Measurements from ENCODE around the gene CMYA5.

CMYA5 gene

DNA sequence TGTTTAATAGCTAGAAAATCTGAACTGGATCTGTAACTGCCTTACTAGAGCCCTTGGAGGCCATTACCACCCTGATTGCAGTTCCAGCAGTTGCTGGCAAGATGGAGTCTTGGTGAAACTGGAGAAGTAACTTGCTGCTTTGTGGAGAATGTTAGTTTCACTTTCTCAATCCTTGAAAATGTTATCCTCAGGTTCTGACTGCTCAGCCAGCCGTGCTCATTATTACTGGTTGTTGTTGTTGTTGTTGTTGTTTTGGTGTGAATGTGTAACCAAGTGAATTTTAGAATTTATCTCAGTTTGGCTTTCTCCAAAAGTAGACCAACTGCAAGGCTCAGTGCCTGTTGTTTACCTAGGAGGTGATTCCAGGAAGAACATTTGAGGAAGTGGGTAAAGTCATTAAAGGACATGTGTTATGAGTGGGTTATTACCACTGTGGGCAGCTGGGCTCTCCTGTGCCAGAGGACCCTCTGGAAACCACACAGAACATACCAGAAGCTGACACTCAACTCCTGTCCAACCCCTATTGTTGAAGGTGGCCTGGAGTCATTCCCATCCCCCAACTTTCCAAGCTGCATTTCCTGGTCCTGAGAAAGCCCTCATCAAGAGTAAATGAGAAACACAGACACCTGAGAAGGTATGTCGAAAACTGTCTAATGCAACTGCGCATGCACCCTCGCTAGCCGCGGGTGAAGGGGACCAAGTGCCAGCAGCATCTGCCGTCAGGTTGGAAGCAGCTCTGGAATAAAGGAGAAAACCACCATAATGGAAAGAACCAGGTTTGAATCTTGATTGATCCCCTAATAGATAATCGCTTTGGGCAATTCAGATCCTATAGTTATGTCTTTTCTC lies 111.6 kb downstream of the CMYA5 start:
- DNase-seq, result no peak

DNA sequence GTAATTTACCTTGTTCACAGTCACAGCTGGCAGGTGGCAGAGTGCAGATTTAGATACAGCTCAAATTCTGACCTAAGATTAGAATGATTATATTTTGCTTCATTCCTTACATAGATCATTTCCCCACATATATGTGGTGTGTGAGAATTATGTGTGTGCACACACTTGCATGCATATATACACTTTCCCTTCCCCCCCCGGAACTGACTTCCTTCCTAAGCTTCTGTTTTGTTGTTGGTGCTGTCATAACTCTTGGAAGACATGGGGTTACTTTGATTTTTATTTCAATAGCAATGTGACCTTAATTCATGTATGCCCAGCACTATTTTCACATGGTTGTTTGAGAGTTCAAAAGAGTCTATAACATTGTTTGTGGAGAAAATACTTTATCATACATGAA lies 112.8 kb downstream of the CMYA5 start:
- no peak for DNase-seq

DNA sequence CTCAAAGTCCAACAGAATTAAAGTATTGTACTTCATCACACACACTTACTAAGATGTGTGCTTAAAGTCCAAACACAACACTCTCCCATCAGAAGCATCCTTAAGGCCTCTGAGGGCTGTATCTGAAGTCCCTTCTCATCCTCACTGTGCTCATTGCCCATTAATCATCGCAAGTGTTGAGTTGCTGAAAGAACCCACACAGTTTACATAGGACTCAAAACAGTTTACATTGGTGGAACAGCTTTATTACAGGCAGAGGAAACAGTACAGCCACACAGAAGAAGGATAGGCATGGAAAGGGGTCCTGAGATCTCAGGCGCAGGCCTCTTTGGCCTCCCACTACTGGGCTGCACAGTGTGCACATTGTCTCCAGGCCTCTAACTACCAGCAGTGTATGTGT lies 113.4 kb downstream of the CMYA5 start:
- no peak for DNase-seq

DNA sequence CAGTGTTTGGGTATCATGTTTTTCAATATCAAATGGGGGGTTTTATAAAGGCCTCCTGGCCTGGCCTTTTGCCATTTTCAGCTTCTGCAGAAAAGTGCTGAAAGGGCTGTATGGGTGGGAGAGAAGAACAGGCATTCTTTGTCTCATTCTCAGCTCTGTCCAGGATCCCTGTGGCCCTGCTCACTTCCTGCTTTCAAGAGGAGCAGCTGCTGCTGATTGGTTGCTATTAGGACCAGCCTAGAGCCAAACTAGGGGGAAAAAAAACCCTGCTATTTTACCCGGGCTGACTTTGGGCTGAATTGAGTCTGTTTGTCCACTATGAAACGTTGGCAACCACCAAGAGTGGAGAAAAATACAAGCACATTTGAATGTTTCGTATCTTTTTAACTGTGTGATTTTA lies 117.1 kb downstream of the CMYA5 start:
- DNase-seq, result no peak

DNA sequence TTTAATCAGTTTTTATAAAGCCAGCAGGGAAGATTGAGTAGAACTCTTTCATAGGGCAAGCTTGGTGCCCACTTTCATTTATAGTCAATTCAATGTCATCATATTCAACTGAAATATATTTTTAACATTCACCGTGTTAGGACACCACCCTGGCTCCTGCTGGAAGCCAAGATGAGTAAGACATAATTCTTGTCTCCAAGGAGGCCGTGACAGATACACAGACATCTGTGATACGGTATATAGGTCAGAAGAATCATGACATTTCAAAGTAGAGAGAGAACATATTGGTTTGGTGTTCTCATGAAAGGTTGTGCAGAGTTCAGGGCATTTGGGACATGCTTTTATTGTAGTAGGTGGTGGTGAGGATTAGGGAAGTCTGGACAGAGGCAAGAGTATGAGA lies 120.1 kb downstream of the CMYA5 start:
- DNase-seq, result no peak

DNA sequence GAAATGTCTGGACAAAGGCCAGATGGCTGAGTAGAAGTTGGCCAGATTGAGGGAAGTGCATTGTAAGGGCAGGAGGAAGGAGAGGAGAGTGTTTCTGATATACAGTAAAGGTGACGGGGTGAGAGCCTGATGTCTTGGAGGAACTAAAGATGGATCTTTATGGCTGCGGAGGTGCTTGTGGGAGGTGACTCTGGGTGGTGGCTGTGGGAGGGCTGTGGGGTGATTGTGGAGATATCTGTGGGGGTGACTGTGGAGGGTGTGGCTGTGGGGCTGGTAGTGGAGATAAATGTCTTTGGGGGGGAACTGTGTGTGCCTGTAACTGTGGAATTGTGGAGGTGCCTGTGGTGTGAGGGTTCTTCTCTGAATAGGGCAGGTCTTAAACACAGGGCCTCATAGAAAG lies 121.4 kb downstream of the CMYA5 start:
- no peak for DNase-seq

DNA sequence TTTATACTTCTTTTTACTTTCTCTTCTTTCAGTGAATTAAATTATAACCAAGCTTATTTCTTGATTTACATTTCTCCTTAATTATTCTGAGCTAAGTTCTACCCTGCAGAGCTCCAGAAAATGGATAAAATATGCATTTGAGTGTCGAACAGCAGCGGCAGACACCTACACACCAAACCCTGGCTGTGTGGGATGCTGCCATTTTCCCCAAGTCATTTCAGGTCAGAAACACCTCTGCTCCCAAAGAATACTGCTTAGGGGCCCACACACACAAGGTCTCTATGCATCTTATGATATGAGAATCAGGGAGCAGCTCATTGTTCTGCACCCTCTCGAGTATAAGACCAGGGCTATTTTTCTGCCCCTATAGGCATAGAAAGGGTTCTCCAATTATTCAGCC lies 122.3 kb downstream of the CMYA5 start:
- no peak for DNase-seq

DNA sequence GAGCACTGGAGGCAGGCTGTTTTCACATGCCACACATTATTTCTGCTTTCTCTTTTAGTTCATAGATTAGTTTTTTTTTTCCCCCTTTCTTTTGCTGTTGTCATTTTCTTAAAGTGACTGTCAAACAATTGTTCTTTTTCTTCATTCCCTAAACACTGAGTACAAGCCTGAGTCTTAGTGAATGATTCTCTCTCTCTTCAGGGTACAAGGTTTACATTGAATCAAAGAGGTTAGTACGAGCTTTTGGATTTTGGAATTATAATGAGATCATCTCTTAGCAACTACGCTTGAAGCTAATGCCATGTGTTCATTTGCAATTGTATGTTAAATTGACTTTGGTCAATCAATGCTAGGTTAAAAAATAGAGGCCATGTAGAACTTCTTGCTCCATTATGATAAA lies 125.1 kb downstream of the CMYA5 start:
- DNase-seq, result no peak

DNA sequence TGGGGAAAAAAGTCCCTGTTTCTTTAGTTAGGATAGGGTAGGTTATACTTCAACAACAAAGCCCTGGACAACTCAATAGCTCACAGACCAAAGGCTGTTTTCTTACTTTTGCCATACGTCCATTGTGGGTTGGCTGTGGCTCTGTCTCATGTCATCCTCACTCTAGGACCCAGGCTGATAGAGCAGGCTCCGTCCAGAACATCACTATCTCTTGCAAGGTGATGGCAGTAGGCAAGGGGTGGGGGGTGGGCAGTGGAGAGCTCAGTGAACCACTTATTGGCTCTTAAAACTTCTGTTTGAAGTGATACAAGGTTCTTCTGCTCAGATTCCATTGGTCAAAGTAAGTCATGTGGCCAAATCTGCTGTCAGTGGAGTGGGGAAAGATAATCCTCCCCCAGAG lies 126.4 kb downstream of the CMYA5 start:
- DNase-seq, result no peak

DNA sequence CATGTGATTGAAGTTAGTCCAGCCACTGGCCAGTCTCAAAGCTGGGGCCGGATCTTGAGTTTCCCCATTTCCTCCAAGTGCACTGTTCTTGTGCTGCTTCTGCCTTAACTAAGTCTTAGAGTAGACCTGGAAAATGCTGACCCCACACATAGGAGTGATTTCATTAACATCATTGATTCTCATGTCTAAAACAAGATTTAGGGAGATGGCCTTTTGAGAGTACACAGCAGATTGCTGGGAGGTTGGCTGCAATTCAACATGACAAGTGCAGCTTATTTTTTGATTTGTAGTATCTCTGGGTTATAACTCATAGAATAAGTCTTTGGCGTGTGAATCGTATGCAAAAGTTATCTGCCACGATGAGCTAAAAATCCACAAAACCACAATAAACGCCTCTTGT lies 131.0 kb downstream of the CMYA5 start:
- no peak for DNase-seq

DNA sequence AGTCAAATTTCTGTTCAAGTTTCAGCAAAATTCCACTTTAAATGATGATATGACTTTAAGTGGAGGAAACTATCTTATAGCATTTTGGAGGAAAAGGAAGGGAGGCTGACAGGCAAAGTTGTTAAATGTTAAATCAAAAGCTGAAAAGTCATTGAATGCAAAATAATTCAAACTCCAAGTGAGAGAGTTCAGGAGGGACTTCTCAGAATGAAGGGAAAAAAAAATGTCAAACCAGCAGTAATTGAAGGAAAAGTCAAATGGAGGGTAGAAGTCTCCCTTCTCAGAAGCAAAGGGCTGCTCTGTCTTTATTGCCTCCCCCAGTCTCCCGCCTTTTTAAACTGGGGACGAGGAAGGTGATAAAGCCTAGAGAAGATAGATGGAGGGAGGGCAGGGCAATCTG lies 134.8 kb downstream of the CMYA5 start:
- DNase-seq, result no peak

DNA sequence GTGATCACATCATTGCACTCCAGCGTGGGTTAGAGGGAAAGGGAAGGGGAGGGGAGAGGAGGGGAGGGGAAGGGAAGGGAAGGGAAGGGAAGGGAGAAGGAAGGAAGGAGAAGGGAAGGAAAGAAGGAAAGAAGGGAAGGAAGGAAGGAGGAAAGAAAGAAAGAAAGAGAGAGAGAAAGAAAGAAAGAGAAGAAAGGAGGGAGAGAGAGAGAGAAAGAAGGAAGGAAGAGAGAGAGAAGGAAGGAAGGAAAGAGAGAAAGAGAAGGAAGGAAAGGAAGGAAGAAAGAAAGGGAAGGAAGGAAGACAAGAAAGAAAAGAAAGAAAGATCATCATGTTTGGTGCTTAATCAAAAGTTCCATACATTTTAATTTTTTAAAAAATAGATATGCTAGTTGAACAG lies 136.2 kb downstream of the CMYA5 start:
- DNase-seq, result no peak

DNA sequence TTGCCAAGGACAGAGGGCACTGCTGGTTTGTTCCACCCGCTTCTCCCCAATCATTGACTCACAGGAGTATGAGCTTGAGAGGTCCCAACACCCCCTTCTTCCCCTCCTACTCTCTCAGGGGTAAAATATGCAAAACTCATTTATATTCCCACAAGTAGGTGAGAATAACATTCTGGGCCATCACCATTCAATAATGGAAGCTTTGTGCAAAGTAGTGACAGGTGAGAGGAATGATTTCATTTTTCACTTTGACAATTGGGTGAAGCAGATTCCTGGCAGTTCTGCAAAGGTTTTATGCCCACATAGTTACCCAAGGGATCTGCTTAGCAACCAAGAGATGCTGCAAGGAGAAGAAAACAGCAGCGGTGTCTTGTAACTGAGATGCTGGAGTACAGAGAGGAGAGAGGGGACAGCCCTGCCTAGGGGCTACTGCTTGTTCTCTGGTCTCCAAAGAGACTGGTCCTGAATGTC lies 137.6 kb downstream of the CMYA5 start:
- DNase-seq, result no peak

DNA sequence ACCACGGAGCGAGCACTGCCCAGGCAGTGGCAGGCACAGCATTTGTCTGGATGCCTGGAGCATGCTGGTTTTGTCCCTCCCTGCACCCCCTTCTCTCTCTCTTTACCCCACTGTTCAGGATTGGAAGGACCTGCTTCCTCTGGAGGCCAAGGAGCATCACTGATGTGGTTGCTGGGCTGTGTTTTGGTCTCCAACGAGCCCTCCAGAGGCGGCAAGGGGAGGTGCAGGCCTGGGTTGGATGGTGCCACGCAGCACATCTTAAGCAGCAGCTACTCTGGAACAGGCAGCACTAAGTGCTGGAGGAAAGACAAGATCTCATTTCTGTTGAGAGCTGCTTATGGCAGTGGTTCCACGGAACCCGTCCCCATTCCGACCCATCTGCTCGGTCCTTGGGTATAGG lies 139.6 kb downstream of the CMYA5 start:
- no peak for DNase-seq

DNA sequence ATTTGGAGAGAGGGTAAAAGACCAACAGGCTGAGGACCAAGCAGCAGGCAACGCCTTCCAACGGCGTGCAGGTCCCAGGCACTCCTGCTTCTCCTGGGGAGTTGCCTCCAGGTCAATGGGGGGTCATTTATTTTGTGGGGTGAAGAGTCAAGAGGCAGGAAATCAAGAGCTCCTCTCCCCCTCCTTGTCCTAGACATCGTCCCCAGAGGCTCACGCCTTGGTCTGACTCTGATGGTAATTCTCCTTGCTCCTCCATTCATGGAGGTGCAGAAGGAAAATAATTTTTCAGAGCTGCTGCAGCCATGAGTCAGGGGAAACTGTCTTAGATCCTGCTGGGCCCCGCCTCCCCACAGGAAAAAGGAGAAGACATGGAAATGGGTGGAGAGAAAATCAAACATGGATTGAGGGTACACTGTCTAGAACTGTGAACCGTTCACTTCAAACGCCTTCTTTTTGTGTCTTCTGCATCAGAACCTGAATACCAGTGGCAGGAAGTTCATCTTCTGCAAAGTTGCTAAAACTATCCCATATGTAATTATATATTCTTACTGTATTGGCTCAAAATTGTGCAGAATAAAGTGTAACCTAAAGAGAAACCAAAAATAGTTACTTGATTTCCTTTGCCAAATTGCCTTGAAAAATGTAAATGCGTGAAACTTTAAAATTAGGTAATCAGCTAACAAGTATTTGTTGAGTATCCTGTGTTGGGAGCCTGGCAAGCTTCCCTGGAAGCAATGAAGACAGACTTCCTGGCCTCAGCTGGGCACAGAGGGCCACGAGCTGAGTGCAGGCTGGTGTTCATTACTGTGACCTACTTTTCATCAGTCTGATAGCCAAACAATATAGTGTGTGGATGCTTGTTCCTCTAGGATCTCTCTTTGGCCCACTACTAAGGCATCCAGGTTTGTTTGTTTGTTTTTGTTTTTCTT lies 142.0 kb downstream of the CMYA5 start:
- no peak for DNase-seq

DNA sequence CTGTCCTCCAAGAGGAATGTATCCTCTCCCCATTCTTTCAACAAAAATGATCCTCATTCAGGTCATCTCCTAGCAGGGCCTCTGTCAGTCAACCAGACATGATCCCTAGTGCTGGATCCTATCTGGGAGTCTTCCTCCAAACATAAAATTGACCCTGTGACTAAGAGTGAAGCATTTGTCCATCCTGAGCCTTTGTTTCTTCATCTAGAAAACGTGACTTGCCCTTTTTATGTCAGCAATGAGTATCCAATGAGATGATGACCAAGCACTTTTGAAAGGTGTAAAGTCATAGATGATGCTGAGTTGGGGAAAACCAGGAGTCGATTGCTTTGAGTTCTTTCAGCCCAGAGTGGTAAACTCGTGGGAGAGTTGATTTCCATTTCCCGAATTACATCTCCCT lies 143.3 kb downstream of the CMYA5 start:
- no peak for DNase-seq

DNA sequence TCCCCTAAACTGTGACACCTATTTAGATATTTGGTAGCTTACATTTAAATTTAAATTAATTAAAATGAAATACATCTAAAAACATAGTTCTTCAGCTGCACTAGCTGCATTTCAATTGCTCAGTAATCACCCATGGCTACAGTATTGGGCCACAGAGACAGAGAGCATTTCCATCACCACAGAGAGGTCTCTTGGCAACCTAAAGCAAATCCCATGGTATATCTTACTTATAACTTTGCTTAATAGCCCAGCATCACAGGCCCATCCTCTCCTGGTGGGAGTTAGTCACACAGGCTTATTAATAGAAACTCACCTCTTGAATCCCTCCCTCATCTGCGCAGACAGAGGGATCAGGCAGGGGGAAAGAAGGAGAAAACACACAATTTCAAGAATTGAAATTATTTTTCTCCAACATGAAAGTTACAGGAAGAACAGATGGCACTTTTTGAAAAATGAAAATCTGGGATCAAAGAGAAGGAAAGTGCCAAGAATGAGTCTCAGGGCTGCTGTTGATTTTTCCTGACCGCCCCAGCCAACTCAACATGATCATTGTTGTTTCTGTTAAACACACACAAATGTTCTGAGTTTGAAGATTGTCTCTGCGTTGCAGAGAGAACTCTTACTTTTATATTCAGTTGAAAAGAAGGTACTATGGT lies 144.6 kb downstream of the CMYA5 start:
- no peak for DNase-seq

DNA sequence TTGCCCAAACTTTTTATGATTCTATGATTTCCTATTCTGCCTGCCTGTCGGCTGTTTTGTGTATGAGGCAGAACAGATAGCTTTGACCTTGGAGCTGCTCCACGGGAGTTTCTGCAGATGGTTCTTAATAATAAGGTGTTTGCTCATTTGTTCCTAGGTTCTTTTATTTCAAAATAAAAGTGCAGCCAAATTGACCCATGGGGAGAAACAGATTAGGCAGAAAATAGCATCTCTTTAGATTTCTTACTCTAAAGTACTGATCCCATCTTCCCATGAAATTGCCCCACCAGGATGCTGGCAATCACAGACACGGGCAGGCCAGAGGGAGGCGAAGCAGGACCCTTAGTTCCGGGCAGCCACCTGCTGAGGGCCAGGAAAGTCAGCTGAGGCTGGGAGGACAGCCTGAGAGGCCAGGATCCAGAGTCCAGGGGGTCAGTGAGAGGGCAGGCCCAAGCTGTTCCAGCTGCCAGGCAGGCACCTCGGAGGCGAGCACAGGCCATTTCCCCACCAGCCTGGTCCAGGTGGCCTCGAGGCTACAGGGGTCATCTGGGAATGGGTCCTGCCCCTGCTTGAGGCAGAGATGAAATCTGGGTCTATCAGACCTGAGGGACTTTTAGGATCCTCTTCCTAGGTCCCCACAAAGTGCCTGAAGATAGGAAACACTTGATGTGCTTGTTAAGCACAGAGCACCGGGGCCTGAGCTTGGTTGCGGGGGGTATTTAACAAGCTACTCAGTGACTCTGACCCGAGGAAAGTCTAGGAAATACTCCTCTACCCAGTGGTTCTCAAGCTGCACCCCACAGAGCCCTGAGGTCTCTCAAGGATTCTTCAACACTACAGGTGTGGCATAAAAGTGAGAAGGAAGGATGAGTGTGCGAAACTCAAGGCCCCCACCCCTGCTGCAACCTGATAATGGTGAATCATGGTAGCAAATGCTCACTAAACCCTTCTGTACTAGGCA lies 145.4 kb downstream of the CMYA5 start:
- DNase-seq, result no peak

DNA sequence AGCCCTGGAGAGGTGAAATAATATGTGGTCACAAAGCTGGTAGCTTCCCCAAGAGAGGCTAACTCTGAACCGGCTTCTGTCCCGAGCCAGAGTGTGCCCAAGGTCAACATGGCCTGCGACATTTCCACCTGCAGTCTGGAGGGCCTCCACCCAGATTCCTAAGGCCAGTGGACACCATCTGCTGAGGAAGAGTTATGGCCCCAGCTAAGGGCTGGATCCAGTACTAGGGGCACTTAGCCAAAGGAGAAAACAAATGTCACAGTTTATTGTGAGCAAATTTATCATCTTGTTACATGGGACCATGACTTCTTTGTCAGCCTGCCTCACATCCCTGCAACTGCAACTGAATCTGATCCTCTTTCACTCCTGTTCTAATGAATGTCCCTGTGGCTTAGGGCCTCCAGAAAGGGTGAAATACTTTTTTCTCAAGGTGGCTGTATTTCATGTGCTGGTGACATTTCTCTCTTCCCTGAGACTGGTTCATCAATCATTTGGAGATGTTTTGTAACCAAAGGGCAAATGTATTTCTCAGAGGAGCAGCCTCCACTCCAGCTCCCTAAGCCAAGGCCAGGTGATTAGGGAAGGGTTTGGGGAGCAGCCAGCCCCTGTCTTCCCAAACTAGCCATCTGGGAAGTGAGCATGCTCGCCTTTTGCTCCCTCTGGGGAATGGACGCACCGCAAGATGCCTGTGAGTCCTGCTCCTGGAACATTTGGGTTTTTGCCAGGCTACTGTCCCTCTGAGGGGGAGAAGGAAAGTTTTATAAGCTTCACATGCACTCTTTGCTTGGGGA lies 148.3 kb downstream of the CMYA5 start:
- no peak for DNase-seq

DNA sequence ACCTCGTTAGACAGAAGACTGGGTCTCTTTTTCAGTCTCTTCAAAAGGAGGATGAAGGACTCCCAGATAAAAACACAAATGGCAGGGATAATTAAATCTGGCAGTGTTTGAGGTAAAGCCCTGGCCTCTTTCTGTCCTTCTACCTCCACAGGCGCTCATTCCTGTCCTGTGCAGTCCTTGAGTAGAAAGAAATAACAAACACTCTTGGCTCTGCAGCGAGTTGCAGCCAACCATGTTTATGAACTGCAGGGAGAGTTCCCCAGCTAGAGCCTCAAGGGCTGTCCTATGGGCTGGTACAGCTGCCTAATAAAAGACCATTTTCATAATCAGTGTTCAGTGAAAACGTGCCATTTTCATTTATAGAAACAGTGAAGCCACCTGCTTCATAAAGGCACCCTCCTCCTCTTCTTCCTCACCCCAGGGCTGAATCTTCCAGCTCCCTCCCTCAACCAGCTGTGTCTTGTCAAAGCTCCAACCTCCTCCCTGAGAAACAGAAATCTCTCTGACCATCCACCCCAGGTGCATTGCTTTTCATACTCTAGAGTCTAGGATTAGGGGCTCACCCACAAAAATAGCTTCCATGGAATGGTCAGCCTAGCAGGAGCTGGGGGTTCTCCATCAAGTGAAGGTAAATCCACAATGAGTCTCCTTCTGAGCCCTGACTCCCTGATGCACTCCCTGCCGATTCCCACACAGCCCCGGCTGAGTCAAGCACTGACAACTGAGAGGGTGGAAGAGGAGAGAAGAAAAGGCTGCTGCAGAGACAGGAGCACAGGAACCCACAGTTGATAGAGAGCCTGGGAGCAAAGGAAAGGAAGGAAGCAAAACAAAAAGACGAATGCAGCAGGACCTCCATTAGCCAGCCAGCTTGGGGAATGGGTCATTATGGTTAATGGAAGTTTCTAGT lies 150.7 kb downstream of the CMYA5 start:
- DNase-seq, result no peak
